HL-60 (cell line): ENCODE data around the gene RASL10A.

Experiments
- GABPA ChIP-seq: IDR thresholded peaks from 2 replicates; pipeline ENCODE4 v1.6.1; 2012; ENCODE audit warnings: low read depth
- POLR2AphosphoS5 ChIP-seq: IDR thresholded peaks from 2 replicates; pipeline ENCODE4 v1.6.1; 2012; ENCODE audit warnings: low read depth
- SPI1 ChIP-seq: IDR thresholded peaks from 2 replicates; pipeline ENCODE4 v1.6.1; 2012; ENCODE audit warnings: low read depth, mild to moderate bottlenecking, borderline replicate concordance
- TF ChIP-seq, protein P1 (sequence below): IDR thresholded peaks from 2 replicates; pipeline ENCODE4 v1.6.1; 2012; ENCODE audit warnings: low read depth; ENCODE audit not compliant: insufficient replicate concordance
- TF ChIP-seq, protein P2 (sequence below): IDR thresholded peaks from one replicate; pipeline ENCODE4 v1.5.1; 2011; ENCODE audit warnings: low read length, control low read depth, inconsistent platforms; ENCODE audit not compliant: insufficient read depth

DNA sequence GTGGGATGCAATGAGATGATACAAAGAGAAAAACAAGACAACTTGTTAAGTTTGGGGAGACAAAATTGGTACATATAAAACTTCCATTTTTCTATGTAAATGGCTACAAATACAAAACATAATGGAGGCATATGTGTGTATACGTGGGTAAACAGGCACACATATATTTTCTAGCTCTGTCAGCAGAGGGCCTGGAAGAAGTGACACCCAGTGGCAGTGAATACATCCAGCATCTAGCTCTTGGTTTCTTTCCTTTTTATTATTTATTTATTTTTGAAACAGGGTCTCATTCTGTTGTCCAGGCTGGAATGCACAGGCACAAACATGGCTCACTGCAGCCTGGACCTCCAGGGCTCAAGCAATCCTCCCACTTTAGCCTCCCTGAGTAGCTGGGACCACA lies 5.0 kb upstream of the RASL10A start:
- TF ChIP-seq POLR2AphosphoS5 (no peak), GABPA (no peak), SPI1 (no peak)
- TF ChIP-seq, protein P1, sequence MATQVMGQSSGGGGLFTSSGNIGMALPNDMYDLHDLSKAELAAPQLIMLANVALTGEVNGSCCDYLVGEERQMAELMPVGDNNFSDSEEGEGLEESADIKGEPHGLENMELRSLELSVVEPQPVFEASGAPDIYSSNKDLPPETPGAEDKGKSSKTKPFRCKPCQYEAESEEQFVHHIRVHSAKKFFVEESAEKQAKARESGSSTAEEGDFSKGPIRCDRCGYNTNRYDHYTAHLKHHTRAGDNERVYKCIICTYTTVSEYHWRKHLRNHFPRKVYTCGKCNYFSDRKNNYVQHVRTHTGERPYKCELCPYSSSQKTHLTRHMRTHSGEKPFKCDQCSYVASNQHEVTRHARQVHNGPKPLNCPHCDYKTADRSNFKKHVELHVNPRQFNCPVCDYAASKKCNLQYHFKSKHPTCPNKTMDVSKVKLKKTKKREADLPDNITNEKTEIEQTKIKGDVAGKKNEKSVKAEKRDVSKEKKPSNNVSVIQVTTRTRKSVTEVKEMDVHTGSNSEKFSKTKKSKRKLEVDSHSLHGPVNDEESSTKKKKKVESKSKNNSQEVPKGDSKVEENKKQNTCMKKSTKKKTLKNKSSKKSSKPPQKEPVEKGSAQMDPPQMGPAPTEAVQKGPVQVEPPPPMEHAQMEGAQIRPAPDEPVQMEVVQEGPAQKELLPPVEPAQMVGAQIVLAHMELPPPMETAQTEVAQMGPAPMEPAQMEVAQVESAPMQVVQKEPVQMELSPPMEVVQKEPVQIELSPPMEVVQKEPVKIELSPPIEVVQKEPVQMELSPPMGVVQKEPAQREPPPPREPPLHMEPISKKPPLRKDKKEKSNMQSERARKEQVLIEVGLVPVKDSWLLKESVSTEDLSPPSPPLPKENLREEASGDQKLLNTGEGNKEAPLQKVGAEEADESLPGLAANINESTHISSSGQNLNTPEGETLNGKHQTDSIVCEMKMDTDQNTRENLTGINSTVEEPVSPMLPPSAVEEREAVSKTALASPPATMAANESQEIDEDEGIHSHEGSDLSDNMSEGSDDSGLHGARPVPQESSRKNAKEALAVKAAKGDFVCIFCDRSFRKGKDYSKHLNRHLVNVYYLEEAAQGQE: no peak
- TF ChIP-seq, protein P2, sequence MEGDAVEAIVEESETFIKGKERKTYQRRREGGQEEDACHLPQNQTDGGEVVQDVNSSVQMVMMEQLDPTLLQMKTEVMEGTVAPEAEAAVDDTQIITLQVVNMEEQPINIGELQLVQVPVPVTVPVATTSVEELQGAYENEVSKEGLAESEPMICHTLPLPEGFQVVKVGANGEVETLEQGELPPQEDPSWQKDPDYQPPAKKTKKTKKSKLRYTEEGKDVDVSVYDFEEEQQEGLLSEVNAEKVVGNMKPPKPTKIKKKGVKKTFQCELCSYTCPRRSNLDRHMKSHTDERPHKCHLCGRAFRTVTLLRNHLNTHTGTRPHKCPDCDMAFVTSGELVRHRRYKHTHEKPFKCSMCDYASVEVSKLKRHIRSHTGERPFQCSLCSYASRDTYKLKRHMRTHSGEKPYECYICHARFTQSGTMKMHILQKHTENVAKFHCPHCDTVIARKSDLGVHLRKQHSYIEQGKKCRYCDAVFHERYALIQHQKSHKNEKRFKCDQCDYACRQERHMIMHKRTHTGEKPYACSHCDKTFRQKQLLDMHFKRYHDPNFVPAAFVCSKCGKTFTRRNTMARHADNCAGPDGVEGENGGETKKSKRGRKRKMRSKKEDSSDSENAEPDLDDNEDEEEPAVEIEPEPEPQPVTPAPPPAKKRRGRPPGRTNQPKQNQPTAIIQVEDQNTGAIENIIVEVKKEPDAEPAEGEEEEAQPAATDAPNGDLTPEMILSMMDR: no peak
